Stimulated activated CD4-positive, alpha-beta T cell treated with anti-CD3 and anti-CD28 coated beads, Interleukin-1b, Interleukin-23, amount 100 ng/mL, for 24 hours (primary cell): ENCODE measurements around the gene FOXD3.

Experiments
- DNase-seq, 4 experiments: peaks; one replicate each; pipeline ENCODE4 v3.0.0-alpha.2; 2020; ENCODE audit warnings: low read depth in 4 of 4, low spot score in 1 of 4

FOXD3 gene

GRCh38 chr1:63322114-63322943 is at the start of gene FOXD3:
TSS of gene FOXD3 (plus strand) at chr1:63322567. CDS start at chr1:63323059, 492 bp downstream.
- DNase-seq = no peak

DNA sequence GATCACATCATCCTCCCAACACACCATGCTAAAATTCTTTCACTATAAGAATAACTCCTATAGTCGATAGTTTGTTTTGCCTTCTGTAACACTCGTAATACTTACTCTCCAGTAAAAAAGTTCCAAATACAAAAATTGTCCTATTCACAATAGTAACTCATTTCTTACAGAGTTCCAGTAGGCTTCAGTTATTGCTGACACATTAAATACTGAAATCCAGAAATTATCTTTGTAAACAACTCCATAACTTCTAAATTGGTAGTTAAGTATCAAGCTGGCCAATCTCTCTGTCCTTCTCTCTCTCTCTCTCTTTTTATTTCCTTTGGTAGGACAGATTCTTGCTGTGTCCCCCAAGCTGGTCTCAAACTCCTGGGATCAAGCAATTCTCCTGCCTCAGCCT is 49.6 kb upstream of the FOXD3 start:
- no peak for DNase-seq

- DNase-seq = no peak
Observed at GRCh38 chr1:63274371-63274770, 48.0 kb upstream of the FOXD3 start.

DNA sequence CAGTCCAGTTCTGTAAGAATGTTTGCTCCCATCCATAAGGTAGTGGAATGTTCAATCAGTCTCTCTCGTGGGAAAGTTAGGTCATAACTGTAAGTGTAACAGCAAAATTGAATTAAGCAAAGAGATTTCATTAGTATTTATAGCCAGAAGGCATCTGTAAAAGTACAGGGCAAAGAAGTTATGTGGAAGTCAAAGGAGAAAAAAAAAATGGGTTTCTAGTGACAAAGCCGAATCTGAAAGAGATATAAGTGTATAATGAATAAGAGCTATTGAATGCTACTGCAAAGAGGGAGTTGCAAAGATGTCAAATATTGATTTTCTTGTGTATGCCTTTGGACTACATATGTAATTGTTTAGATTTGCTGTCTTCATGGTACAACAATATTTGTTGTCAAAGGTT is 47.4 kb upstream of the FOXD3 start:
- DNase-seq = no peak

DNA sequence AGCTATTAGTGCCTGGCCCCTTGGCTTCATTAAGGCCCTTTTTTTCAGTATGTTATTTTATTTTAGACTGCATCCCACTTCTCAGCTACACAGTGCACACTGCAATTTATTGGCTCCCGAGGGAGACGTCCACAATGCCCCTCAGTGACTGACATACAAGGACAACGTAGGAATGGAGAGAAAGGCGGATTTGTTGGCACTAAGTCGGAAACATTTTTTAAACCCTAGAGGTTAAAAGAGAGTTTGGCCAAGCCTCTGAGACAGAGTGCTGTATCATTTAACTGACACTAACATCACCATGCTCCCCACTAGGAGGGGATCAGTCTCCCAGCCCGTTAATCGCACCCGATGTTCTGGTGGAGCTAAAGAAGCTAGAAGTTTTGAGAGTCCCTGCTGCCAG is 45.7 kb upstream of the FOXD3 start:
- no peak for DNase-seq

DNA sequence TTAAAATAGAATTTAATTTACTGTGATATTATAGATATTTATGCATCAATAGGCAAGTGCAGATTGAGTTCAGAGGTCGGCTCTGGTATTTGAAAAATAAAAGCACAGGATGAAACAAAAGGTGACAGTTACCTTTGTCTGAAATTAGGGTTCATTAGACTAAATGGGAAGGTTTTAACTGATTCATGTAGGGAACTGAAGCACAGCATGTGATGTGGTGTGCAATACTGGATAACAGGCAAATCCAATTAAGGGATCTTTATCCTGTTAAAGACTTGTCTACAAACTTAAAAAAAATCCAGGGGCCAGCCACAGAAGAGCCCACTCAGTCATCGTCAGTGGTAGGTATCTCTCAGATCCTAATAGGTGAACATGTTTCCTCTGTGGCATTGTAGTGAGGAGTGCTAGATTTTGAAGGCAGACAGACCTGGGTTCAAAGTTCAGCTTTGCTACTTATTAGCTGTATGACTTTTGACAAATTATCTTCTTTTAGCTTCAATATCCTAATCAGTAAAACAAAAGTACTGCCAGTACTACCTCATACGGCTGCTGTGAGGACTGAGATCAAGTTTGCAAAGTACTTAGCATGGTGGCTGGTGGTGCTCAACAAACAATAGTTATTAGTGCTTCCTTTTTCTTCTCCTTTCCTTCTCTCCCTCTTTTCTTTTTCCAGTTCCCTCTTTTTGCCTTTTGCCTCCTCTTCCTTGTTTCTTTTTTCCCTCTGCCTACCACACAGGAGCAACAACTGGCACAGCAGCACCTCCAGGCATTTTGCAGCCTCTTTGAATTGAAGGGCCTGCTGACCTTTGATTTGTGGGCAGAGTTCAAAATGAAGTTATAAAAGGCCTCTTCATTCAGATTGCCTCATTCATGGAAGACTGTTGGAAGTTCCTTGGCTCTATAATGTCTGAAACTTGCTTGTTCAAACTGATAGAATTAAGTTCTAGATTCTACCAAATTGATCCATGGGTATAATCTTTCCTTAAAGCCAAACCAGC is 44.9 kb upstream of the FOXD3 start:
- DNase-seq = no peak

- no peak for DNase-seq
Observed at GRCh38 chr1:63281753-63282152, 40.6 kb upstream of the FOXD3 start.

GRCh38 chr1:63289135-63289534 is 33.2 kb upstream of the FOXD3 start:
- DNase-seq = no peak

- DNase-seq = no peak
Observed at GRCh38 chr1:63294803-63295594, 27.4 kb upstream of the FOXD3 start.

DNA sequence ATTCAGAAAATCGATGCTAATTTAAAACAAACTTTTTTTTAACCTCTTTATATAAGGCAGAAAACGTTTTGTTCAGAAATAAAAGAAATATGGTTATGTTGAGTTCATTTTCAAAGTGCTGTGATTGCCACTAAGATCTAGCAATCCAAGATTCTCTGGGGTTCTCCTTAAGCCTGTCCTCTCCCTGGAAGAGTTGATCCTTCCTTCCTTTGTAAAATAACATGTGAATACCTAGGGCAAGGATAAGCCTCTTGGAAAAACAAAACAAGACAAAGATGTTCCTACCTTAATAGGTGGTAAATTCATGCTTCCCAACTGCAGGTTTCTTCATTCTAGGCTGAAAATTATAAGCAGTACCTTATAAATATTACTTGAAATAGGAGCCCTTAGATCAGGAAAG is 18.0 kb upstream of the FOXD3 start:
- no peak for DNase-seq

DNA sequence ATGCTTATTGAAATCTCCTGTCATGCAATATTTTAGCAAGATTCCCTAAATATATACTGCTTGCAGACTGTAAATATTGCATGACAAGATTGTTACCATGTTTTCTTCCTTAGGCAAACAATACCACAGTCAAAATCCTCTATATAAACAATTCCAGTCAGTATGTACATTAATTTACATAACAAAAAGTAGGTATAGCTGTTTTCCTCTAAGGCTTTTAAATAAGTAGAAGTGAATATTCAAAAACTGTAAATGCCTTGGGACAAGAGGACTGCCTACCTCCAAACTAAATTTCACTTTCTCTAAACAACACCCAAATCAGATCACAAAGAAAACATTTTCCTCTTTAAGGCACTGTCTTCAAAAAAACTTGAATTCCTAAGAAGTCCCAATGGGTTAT is 17.3 kb upstream of the FOXD3 start:
- no peak for DNase-seq

DNA sequence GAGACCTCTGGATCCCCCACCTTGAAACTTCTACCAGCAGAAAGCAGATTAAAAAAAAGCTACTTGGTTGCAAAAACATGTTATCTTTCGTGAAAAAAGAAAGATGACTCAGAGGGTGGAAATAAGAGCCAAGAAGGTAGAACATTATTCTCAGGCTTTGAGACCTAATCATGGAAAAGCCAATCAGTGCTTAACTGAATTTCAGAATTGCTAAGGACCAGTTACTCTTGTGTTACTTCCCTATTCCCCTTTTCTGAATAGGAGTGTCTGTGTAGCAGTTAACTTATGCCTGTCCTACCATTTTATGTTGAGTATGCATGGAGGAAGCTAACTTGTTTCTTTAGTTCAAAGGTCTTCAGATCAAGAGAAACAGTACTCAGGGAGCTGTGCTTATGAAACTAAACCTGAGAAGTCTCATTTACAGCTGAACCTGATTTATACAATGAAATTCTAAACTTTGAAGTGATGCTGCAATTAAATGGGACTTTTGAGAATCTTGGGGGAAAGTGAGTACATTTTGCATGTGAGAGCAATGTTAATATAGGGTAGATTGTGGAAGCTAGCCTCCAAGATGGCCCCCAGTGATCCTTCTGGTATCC is 15.1 kb upstream of the FOXD3 start:
- DNase-seq = no peak

- no peak for DNase-seq
Observed at GRCh38 chr1:63316598-63316983, 5.8 kb upstream of the FOXD3 start.

- peak in 2 of 4 experiments; percentile 44 to 55 for DNase-seq
Observed at GRCh38 chr1:63316984-63317816, 5.2 kb upstream of the FOXD3 start.

DNA sequence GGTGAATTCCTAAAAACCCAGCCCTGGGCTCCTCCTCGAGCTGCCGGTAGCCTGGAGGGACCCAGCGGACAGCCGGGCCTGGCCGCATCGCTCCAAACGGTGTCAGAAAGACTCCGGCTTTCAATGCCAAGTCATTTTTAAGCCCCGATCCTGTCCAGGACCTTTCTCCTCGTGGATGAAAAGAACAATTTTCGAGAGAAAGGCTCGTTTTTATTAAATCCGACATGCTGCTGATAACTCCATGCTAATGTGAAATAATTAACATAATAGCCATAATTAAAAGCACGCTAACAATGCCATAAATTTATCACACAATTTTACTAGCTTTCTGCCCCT is 4.6 kb upstream of the FOXD3 start:
- DNase-seq = no peak

- no peak for DNase-seq
Observed at GRCh38 chr1:63318201-63318979, 4.0 kb upstream of the FOXD3 start.

- DNase-seq = no peak
Observed at GRCh38 chr1:63319046-63320021, 3.0 kb upstream of the FOXD3 start.
